ENCODE measurements around the gene SLC6A2.
"Not testable (repeated sequence)": the region's sequence is repeated elsewhere in the genome, so short reads cannot be mapped to it uniquely, and the experiment has no call there.

The SLC6A2 gene

DNA sequence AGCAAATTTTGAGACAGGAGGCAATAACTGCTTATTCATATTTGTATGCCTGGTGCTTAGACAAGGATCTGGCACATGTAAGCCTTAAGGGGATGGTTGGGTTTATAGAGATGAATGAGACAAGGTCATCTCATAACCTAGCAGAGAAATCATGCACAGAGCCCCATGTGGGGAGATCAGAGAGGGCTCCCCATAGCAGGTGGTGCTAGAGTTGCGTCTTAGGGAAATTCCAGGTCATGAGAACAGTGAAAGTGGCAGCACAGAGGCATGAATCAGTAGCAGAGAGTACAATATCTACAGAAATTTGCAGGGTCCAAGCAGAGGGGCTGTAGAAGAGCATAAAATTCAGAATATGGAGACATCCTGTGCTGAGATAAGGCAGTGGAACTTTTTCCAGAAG, 57.3 kb downstream of the SLC6A2 start:
- no peak for DNase-seq

DNA sequence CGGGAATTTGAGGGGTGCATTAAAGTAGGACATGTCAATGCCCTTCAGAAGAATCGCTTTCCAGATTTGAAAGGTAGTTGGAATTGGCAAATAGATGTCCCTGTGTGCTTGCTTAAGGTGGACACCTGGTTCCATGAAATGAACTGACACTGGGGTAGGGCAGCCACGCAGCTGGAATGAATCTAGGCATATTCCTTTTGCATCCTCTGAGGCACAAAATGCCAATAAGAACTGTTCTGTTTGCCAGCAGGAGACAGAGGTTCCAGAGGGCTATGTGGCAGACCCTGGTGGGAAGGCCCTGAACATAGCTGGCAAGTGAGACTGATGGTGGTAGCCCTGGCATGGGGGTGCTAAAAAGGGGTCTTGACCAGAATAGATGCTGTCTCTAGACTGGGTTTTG, 61.5 kb downstream of the SLC6A2 start:
- DNase-seq, result no peak

DNA sequence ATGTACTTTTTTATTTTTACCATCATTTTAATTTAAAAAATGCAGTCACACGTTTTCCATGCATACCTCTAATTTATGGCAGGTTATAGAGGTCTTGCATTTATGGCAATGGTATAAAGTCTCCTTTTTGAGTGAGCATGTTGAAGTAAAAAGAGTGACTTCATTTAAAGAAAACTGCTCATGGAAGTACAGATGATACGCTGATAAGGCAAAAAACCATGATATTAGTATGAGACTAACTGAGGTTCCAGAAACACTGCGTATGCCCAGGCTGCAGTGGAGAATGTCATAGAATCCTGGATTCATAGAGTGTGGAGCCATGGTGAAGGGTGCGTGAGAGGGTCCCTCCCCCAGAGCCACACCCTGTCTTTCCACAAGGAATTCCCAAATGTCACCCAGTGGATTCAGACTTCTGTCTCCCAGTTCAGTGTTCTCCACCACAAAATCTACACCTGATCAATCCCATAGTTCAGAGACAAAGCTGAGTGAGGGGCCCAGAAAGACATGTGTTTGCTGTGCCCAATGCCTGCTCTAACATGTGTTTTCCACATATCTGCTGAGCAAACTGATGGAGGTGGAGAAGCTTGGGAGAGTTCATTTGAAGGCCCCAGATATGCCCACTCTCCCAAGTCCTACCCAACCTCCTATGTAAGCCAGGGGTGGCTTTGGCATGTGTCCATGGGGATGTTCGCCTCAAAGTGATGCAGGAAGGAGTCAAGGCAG, 69.4 kb downstream of the SLC6A2 start:
- no peak for DNase-seq

GRCh38 chr16:55728797-55729196, 73.0 kb downstream of the SLC6A2 start:
- DNase-seq, result no peak

DNA sequence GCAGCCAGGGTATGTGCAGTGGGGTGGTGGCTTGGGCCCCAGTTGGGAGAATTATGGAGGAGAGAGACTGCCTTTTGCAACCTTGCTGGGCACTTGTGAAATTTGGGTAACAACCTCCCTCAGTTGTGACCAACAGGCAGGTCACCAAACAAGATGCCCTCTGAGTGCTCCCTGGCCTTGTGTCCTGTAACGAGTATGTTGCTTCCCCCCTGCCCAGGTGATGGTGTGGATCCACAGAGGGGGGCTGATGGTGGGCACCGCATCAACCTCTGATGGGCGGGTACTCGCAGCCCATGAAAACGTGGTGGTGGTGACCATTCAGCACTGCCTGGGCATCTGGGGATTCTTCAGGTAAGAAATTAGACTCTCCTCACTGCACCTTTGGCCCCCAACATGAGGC, 74.3 kb downstream of the SLC6A2 start:
- no peak for DNase-seq

DNA sequence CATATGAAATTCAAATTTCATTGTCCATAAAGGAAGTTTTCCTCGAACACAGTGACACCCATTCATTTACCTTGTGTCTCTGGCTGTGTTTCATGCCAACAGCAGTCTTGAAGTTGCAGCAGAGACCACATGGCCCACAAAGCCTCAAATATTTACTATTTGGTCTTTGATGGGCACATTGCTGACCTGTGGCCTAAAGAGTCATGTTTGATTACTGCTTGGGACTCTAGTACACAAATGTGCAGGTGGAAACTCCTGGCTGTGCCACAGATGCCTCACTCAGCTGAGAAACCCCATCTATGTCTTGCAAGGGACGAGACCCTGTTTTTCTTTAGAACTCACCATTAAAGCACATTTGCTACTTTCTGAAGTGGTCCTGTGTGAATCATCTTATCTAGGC, 76.7 kb downstream of the SLC6A2 start:
- DNase-seq, result no peak

DNA sequence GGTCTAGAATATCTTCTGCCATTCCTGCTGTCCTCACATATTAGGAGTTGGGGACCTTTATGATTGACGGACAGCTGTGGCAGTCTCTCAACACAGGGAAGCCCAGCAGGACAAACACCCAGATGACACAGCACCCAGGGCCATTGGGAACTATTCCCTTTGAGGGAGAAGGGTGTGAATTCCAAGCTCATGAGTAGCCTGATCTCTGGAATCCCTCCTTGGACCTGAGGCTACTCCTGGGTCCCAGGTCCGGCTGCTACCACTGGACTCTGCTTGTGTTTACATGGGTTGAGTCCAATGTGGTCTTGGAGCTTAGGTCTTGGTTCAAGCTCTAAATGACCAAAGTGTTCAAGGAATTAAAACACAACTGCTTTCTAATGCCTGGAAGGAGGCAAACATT, 78.9 kb downstream of the SLC6A2 start:
- no peak for DNase-seq

GRCh38 chr16:55735120-55735781, 79.5 kb downstream of the SLC6A2 start:
- DNase-seq, result no peak

GRCh38 chr16:55736671-55737070, 80.9 kb downstream of the SLC6A2 start:
- DNase-seq, result no peak

DNA sequence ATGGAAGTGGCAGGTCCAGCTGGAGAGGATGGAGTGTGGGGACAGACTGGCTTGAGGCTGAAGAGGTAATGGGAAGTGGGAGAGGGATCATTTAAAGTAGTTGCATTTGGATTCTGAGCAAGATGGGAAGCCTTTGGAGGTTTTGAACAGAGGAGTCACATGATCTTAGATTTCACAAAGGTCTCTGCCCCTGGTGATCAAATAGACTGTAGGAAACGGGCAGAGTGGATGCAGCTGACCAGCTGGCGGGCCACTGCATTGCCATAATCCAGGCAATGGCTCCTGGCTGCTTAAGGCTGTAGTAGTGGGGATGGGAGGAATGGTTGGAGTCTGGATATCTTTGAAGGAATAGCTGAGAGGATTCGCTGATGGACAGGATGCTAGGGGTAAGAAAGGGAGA, 81.5 kb downstream of the SLC6A2 start:
- DNase-seq, result no peak

DNA sequence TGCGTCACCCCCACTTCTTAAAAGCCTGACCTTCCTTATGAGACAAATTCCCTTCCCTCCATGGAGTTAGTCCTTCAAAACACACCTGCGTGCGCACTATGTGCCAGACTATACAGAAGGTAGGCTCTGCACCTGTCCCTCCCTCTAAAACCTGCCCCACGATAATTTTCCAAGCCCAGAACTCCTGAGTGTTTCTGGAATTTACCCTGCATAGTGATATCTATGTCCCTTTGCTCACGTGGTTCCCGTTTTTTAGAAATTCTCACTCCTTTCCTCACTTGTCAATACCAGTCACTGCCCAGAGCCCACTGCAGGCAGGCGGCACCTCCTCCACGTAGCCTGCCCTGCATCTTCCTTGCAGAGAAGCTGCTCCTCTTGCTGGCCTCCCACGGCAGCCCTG, 82.2 kb downstream of the SLC6A2 start:
- DNase-seq, result no peak

GRCh38 chr16:55746081-55746480, 90.3 kb downstream of the SLC6A2 start:
- no peak for DNase-seq

DNA sequence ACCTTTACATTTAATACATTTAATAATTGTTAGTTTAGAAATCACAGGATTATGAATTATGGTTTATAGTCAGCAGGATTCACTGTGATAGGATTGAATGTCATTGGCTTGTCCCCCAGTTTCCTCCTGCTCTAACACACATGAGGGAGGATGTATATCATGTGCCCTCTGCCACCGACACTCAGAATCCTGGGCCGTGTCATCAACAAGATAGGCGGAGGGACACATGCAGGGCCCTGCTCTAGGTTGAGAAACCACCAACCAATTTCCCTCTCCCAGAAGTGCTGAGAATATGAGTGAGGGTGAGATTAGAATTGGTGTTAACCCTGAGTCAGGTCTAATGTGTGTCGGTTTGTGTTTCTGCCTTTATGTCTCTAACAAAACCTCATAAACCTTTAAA, 92.0 kb downstream of the SLC6A2 start:
- DNase-seq, result no peak

- not testable (repeated sequence) for DNase-seq
Measured at GRCh38 chr16:55752465-55753144, 96.8 kb downstream of the SLC6A2 start.

GRCh38 chr16:55753145-55753631, 97.4 kb downstream of the SLC6A2 start:
- DNase-seq, result not testable (repeated sequence)
